WI38 (cell line): Measurements from ENCODE around the gene SELENBP1.

Experiments used
- H3K4me3 ChIP-seq: 2 replicates; pipeline ENCODE4 v1.5.1; 2011; ENCODE audit warnings: low read depth, mild to moderate bottlenecking, control low read depth, low read length
- CTCF ChIP-seq: IDR thresholded peaks from 2 replicates; pipeline ENCODE4 v1.5.1; 2012; ENCODE audit warnings: low read depth, mild to moderate bottlenecking, control low read depth, low read length

The SELENBP1 gene

DNA sequence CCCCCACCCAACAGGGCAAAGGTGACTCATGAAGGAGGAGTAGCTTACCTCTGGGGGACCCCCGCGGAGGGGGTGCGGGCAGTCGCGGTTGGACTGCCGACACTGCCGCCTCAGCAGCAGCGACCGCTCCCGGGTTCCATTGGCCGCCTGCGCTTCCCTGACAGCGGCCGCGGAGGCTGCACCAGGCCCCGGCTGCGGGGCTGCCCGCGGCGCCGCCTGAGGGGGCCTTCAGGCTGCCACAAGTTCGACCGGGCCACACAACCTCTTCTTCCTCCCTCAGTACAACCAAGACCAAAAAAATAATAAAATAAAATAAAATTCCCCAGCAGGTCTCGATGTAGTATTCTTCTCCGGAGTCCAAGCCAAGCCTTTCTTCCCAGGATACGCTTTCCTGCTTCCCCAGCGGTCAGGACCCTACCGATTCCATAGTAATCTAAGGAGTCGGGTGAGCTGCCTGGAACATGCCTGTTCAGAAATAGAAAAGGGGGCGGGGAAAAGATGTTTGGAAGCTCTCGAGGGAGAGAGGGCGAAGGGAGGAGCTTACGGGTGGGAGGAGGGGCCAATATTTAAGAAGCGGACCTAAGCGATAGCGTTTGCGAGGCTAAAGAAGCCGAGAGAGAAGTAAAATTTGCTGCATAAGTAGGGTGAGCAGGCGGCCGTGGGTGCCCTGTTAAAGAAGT, 45.1 kb downstream of the SELENBP1 start, which contains the start of gene PI4KB:
Gene PI4KB (minus strand): TSS at position 194 of the 680 bp plus-strand sequence. CDS start 10,935 bp downstream, outside the sequence.
- H3K4me3 ChIP-seq: peak within 1 kb of the TSS; percentile 62
- TF ChIP-seq CTCF: no peak

DNA sequence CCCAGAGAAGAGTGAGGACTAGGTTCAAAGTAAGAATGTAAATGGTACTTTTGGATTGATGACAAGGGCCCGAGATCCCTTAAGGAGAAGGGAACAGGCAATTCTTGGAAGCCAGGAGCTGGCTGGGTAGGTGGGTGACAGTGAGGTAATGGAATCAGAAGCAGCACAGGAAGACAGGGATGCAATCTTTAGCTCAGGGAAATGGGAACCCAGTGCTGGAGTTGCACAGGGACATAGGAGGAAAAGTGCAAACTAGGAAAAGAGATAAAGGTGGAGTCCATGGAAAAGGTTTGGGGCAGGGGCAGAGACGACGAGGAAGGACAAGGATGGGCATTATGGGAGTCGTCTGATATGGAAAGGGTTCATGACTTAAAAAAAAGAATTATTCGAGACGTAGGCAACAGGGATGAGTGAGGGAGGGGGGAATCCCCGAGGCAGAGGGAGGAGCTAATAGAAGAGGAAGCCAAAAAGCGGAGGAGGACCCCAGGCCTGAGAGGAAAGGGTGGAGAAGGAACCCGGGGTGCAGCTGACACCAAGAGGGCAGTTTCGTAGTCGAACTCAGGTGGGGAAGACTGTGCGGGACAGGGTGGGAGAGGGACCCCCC, 45.8 kb downstream of the SELENBP1 start:
- no peak for TF ChIP-seq CTCF
- H3K4me3 ChIP-seq: peak overlapping the region; percentile 62

GRCh38 chr1:151325646-151326429, 46.7 kb downstream of the SELENBP1 start:
- TF ChIP-seq CTCF: no peak
- H3K4me3 ChIP-seq: peak overlapping the region; percentile 62

DNA sequence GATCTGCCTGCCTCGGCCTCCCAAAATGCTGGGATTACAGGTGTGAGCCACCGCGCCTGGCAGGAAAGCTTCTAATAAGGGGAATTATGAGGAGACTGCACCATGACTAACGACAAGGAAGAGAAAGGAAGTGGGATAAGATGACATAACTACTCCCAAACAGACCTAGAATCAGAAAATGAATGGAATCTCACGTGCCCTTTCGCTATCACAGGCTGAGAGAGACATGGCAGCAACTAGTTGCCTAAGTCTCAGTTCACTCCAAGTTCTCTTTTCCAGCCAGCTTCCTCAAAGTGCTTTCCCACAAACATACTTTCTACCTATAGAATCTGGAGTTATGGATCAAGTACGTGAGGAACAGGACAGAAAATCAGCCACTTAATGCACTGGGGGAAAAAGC, 47.3 kb downstream of the SELENBP1 start:
- H3K4me3 ChIP-seq: peak overlapping the region; percentile 62
- TF ChIP-seq CTCF: no peak

DNA sequence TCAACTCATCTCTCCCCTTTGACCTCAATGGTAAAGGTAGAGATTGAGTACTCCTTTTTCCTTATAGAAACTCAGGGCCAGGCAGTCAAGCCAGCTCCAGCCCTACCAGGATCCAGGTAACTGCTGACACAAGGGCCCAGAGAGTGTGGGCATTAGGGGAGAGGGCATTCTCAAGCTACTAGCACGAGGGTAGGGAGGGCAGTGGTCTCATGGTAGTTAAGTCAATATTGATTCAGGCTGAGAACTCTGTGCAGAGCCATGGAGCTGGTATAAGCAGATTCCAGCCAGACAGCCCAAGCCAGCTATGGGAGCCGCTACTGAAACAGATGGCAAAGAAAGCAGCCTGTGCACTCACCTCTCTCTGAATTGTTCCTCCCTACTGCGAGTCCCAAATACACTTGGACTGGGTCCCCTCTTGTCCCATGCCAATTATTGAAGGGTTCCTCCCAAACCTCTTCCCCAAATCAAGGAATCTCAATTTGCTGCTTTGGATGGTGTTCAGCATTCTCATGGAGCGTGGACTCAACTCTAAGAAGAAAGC, 48.0 kb downstream of the SELENBP1 start:
- no peak overlapping the region for H3K4me3 ChIP-seq
- TF ChIP-seq CTCF: no peak

DNA sequence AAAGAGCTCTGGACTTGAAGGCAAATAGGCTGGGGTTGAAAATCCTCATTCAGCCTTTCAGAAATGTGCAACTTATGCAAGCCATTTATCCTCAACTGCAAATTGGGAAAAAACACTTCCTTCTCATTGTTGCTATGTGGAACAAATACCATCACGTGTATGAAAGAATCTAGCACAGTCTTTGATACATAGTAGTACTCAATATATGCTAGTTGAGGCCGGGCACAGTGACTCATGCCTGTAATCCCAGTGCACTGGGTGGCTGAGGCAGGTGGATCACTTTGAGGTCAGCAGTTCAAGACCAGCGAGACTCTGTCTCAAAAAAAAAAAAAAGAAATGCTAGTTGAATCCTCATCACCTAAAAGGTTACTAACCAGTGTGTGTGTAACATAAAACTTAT, 53.5 kb downstream of the SELENBP1 start:
- no peak for TF ChIP-seq CTCF
- no peak overlapping the region for H3K4me3 ChIP-seq
